Measurements from ENCODE around the gene CCDC188.

CCDC188 gene

GRCh38 chr22:20116376-20116950, 34.4 kb downstream of the CCDC188 start:
- H3K4me3 Mint-ChIP-seq, result peak overlapping the region; percentile 83 to 86
- H3K9me3 Mint-ChIP-seq, result no peaks in the 10 kb centered on the region
- H3K27ac Mint-ChIP-seq, result peak overlapping the region; percentile 90 to 92
- no peaks in the 10 kb centered on the region for H3K27me3 Mint-ChIP-seq
- H3K36me3 Mint-ChIP-seq (ENCODE audit: insufficient read depth), result peaks cover 56% of the 10 kb centered on the region
- no peak for ATAC-seq (replicated peaks)
- peaks cover 20 to 30% of the 10 kb centered on the region in 2 donors for H3K4me1 Mint-ChIP-seq (ENCODE audit: low read depth in 2 of 2)
- no peak for DNase-seq

- Mint-ChIP-seq H3K27ac (peak within 1 kb of the TSS; percentile 90 to 92), H3K36me3 (ENCODE audit: insufficient read depth) (peaks cover 60% of the 10 kb centered on the region), H3K4me3 (peak within 1 kb of the TSS; percentile 83 to 86), H3K27me3 (no peaks in the 10 kb centered on the region), H3K4me1 (ENCODE audit: low read depth in 2 of 2) (peaks cover 20 to 30% of the 10 kb centered on the region in 2 donors), H3K9me3 (no peaks in the 10 kb centered on the region)
- DNase-seq, result no peak
- no peak for ATAC-seq (replicated peaks)
These were observed 35.0 kb downstream of the CCDC188 start, which contains the start of gene RANBP1 for GRCh38 chr22:20115691-20116375. Gene RANBP1, plus strand, starts transcription at chr22:20116104. Its CDS starts 81 bp downstream, at chr22:20116185.

GRCh38 chr22:20114506-20115475, 36.1 kb downstream of the CCDC188 start:
- Mint-ChIP-seq H3K27ac (peak overlapping the region; percentile 77 to 90), H3K9me3 (no peaks in the 10 kb centered on the region), H3K27me3 (no peaks in the 10 kb centered on the region), H3K36me3 (ENCODE audit: insufficient read depth) (peaks cover 70% of the 10 kb centered on the region), H3K4me1 (ENCODE audit: low read depth in 2 of 2) (peaks cover 20 to 30% of the 10 kb centered on the region in 2 donors), H3K4me3 (peak overlapping the region; percentile 49 to 86)
- ATAC-seq (replicated peaks), result no peak
- no peak for DNase-seq

- H3K27me3 Mint-ChIP-seq, result no peaks in the 10 kb centered on the region
- peaks cover 70% of the 10 kb centered on the region for H3K36me3 Mint-ChIP-seq (ENCODE audit: insufficient read depth)
- H3K27ac Mint-ChIP-seq, result peak overlapping the region; percentile 10 to 83
- peaks cover 20 to 30% of the 10 kb centered on the region in 2 donors for H3K4me1 Mint-ChIP-seq (ENCODE audit: low read depth in 2 of 2)
- H3K4me3 Mint-ChIP-seq, result no peak overlapping the region
- ATAC-seq (replicated peaks), result no peak
- no peak for DNase-seq
- no peaks in the 10 kb centered on the region for H3K9me3 Mint-ChIP-seq
These were observed 37.1 kb downstream of the CCDC188 start for GRCh38 chr22:20113551-20114310.

GRCh38 chr22:20112623-20113511, 38.0 kb downstream of the CCDC188 start:
- Mint-ChIP-seq H3K36me3 (ENCODE audit: insufficient read depth) (peaks cover 71% of the 10 kb centered on the region), H3K9me3 (no peaks in the 10 kb centered on the region), H3K4me3 (no peak overlapping the region), H3K27me3 (no peaks in the 10 kb centered on the region), H3K4me1 (ENCODE audit: low read depth in 2 of 2) (peaks cover 19 to 29% of the 10 kb centered on the region in 2 donors), H3K27ac (peak overlapping the region; percentile 10 to 82)
- DNase-seq (no peak), ATAC-seq (replicated peaks) (no peak)

- Mint-ChIP-seq H3K27me3 (no peaks in the 10 kb centered on the region), H3K27ac (peak overlapping the region; percentile 38 to 82), H3K4me3 (peak overlapping the region in 1 of 2 donors; percentile 47), H3K4me1 (ENCODE audit: low read depth in 2 of 2) (peaks cover 19 to 32% of the 10 kb centered on the region in 2 donors), H3K9me3 (no peaks in the 10 kb centered on the region), H3K36me3 (ENCODE audit: insufficient read depth) (peaks cover 74% of the 10 kb centered on the region)
- DNase-seq (no peak), ATAC-seq (replicated peaks) (no peak)
These were observed 38.9 kb downstream of the CCDC188 start for GRCh38 chr22:20111689-20112622.

- Mint-ChIP-seq H3K36me3 (ENCODE audit: insufficient read depth) (peaks cover 73% of the 10 kb centered on the region), H3K4me1 (ENCODE audit: low read depth in 2 of 2) (peaks cover 13 to 29% of the 10 kb centered on the region in 2 donors), H3K27me3 (no peaks in the 10 kb centered on the region), H3K9me3 (no peaks in the 10 kb centered on the region), H3K4me3 (no peak overlapping the region), H3K27ac (no peak overlapping the region)
- no peak for DNase-seq
- peak; percentile 85 for ATAC-seq (replicated peaks)
These were observed 39.7 kb downstream of the CCDC188 start for GRCh38 chr22:20111045-20111688.

GRCh38 chr22:20110359-20110985, 40.4 kb downstream of the CCDC188 start:
- ATAC-seq (replicated peaks), result no peak
- no peak for DNase-seq
- Mint-ChIP-seq H3K36me3 (ENCODE audit: insufficient read depth) (peaks cover 73% of the 10 kb centered on the region), H3K27me3 (no peaks in the 10 kb centered on the region), H3K27ac (no peak overlapping the region), H3K9me3 (no peaks in the 10 kb centered on the region), H3K4me1 (ENCODE audit: low read depth in 2 of 2) (peaks cover 12 to 29% of the 10 kb centered on the region in 2 donors), H3K4me3 (no peak overlapping the region)

GRCh38 chr22:20109411-20110358, 41.2 kb downstream of the CCDC188 start:
- H3K9me3 Mint-ChIP-seq, result no peaks in the 10 kb centered on the region
- ATAC-seq (replicated peaks) (no peak), DNase-seq (no peak)
- H3K4me1 Mint-ChIP-seq (ENCODE audit: low read depth in 2 of 2), result peaks cover 7 to 27% of the 10 kb centered on the region in 2 donors
- H3K4me3 Mint-ChIP-seq, result no peak overlapping the region
- no peak overlapping the region for H3K27ac Mint-ChIP-seq
- no peaks in the 10 kb centered on the region for H3K27me3 Mint-ChIP-seq
- H3K36me3 Mint-ChIP-seq (ENCODE audit: insufficient read depth), result peaks cover 70% of the 10 kb centered on the region

GRCh38 chr22:20108757-20109230, 42.1 kb downstream of the CCDC188 start:
- H3K36me3 Mint-ChIP-seq (ENCODE audit: insufficient read depth), result peaks cover 71% of the 10 kb centered on the region
- H3K27ac Mint-ChIP-seq, result peak overlapping the region; percentile 22 to 73
- DNase-seq (no peak), ATAC-seq (replicated peaks) (no peak)
- H3K9me3 Mint-ChIP-seq, result no peaks in the 10 kb centered on the region
- H3K4me3 Mint-ChIP-seq, result no peak overlapping the region
- H3K4me1 Mint-ChIP-seq (ENCODE audit: low read depth in 2 of 2), result peaks cover 7 to 21% of the 10 kb centered on the region in 2 donors
- H3K27me3 Mint-ChIP-seq, result no peaks in the 10 kb centered on the region
